HEK293T (cell line): ENCODE results near the gene TSNAXIP1.

Experiments used
- ELF4 ChIP-seq: fragments of 450-650 bp; IDR thresholded peaks from 2 replicates; pipeline ENCODE4 v1.6.1; 2017; ENCODE audit warnings: antibody characterized with exemption
- FOXA1 ChIP-seq: fragments of 450-650 bp; IDR thresholded peaks from 2 replicates; pipeline ENCODE4 v1.6.1; 2016; ENCODE audit warnings: mild to moderate bottlenecking
- FOXK2 ChIP-seq: fragments of 450-650 bp; IDR thresholded peaks from 2 replicates; pipeline ENCODE4 v1.6.1; 2016; ENCODE audit warnings: mild to moderate bottlenecking
- FOXM1 ChIP-seq: fragments of 450-650 bp; IDR thresholded peaks from 2 replicates; pipeline ENCODE4 v1.6.1; 2017; ENCODE audit warnings: mild to moderate bottlenecking, borderline replicate concordance
- SUZ12 ChIP-seq: fragments of 450-650 bp; IDR thresholded peaks from 2 replicates; pipeline ENCODE4 v1.6.1; 2016; ENCODE audit warnings: mild to moderate bottlenecking
- ZNF384 ChIP-seq: fragments of 450-650 bp; IDR thresholded peaks from 2 replicates; pipeline ENCODE4 v1.6.1; 2016

- TF ChIP-seq SUZ12 (no peak), FOXK2 (no peak), ZNF384 (no peak), FOXA1 (no peak), FOXM1 (no peak), ELF4 (no peak)
Observed at GRCh38 chr16:67761924-67762323, 44.8 kb upstream of the TSNAXIP1 start.
